Endodermal cell (in vitro differentiated cells): ENCODE results near the gene SEC16A. TPM values are rescaled to one million over a fixed set of nuclear protein-coding genes. Genes with fewer than 3 reads are reported as not detected.
A peak's percentile ranks its signal among the peaks of the same experiment; 100 is the strongest.

Source experiments
- DNase-seq: peaks from one replicate; pipeline ENCODE4 v3.0.0-alpha.2; 2017
- H3K27ac ChIP-seq: 2 replicates; pipeline ENCODE4 v1.5.1; 2013; ENCODE audit warnings: mild to moderate bottlenecking, low read depth, low read length, moderate library complexity
- H3K27me3 ChIP-seq: 2 replicates; pipeline ENCODE4 v1.6.1; 2013; ENCODE audit warnings: mild to moderate bottlenecking, low read length, moderate library complexity; ENCODE audit not compliant: insufficient read depth, control insufficient read depth, poor library complexity, severe bottlenecking
- H3K36me3 ChIP-seq: 2 replicates; pipeline ENCODE4 v1.7.0; 2013; ENCODE audit warnings: mild to moderate bottlenecking, low read length, moderate library complexity; ENCODE audit not compliant: control insufficient read depth, insufficient read depth
- H3K4me1 ChIP-seq: one replicate; pipeline ENCODE4 v1.7.0; 2013; ENCODE audit warnings: low read length; ENCODE audit not compliant: control insufficient read depth, insufficient read depth
- H3K4me3 ChIP-seq: 2 replicates; pipeline ENCODE4 v1.5.1; 2013; ENCODE audit warnings: mild to moderate bottlenecking, low read length, moderate library complexity
- H3K9ac ChIP-seq: 2 replicates; pipeline ENCODE4 v1.6.1; 2013; ENCODE audit warnings: mild to moderate bottlenecking, low read length, moderate library complexity; ENCODE audit not compliant: poor library complexity, severe bottlenecking; ENCODE audit errors: extremely low read depth
- H3K9me3 ChIP-seq: 2 replicates; pipeline ENCODE4 v1.6.1; 2013; ENCODE audit warnings: mild to moderate bottlenecking, low read length, moderate library complexity; ENCODE audit not compliant: control insufficient read depth
- H3K27ac Mint-ChIP-seq: 2 replicates; pipeline ENCODE4 v1.8.0; 2020; ENCODE audit warnings: mixed read lengths
- H3K27me3 Mint-ChIP-seq: 2 replicates; pipeline ENCODE4 v1.8.0; 2021; ENCODE audit warnings: mild to moderate bottlenecking, mixed read lengths; ENCODE audit not compliant: insufficient read depth
- H3K36me3 Mint-ChIP-seq: 2 replicates; pipeline ENCODE4 v1.8.0; 2020; ENCODE audit warnings: low read depth, mixed read lengths
- H3K4me1 Mint-ChIP-seq: 2 replicates; pipeline ENCODE4 v1.8.0; 2020; ENCODE audit warnings: mixed read lengths
- H3K4me3 Mint-ChIP-seq: 2 replicates; pipeline ENCODE4 v1.8.0; 2020; ENCODE audit warnings: mild to moderate bottlenecking, moderate library complexity, mixed read lengths
- H3K9me3 Mint-ChIP-seq: 2 replicates; pipeline ENCODE4 v1.8.0; 2020; ENCODE audit warnings: mild to moderate bottlenecking, mixed read lengths
- WGBS, 2 experiments: methylation state at CpG; one replicate each; pipeline versions ENCODE4 v1.1.5 to v1.1.7; 2013; ENCODE audit warnings: missing lambda C conversion rate in 2 of 2, mixed read lengths in 1 of 2; ENCODE audit not compliant: insufficient coverage in 1 of 2, insufficient read length in 1 of 2; 5-methylcytosine and 5-hydroxymethylcytosine counted together
- total RNA-seq, 2 donors: library from RNA; stranded (reverse); fragmentation: NEBNext Ultra II Directional in 1 of 2; extraction: Animal tissue kit (Norgen Biotek cat#: 25700) in 1 of 2; gene quantifications; 2 replicates in 1 of 2; 3 replicates in 1 of 2; pipeline ENCODE4 v1.2.1, GENCODE V29; 2021
- TF ChIP-seq, protein P1 (sequence below): fragments of 200-600 bp; sonication (generic); conservative IDR thresholded peaks from 2 replicates; pipeline ENCODE4 v1.5.0; 2021; ENCODE audit warnings: antibody characterized with exemption, mild to moderate bottlenecking

Gene SEC16A
- total RNA-seq, 2 donors from 2014 or later: 54.6 to 60.7 TPM

DNA sequence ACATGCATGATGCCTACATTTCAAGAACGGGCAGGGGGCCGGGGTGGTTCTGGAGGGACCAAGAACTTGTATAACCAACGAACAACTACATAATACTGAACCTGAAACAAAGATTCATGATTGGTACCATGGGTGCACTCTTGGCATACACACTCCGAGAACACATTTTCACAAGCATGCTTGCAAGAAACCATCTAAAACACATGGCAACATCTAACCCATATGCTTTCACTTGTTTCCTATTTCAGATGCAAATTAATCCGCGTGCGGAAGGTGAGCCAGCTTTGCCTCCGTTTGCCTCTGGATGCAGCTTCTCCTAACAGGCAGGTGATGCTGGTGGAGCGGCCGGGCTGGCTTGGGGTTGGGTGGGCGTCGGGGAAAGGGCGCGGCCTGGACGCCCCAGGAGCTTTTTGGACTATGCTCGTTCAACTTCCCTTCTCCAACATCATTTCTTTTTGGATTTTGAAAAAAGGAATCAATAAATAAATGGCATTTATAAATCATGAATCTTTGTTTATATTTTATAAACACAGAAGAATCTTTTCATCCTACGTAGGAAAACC, 12.5 kb upstream of the SEC16A start:
- no peak overlapping the region for H3K4me3 Mint-ChIP-seq
- peaks cover 5% of the 10 kb centered on the region for H3K27me3 Mint-ChIP-seq
- no peak overlapping the region for H3K27ac Mint-ChIP-seq
- H3K4me1 ChIP-seq: no peaks in the 10 kb centered on the region
- WGBS, 2 experiments: 92 to 95% methylated on average over 7 to 16 of the region's 17 CpGs
- no peaks in the 10 kb centered on the region for H3K4me1 Mint-ChIP-seq
- H3K27me3 ChIP-seq: no peaks in the 10 kb centered on the region
- no peak overlapping the region for H3K27ac ChIP-seq
- no peak overlapping the region for H3K4me3 ChIP-seq
- no peaks in the 10 kb centered on the region for H3K9me3 Mint-ChIP-seq
- no peaks in the 10 kb centered on the region for H3K36me3 ChIP-seq
- no peaks in the 10 kb centered on the region for H3K9me3 ChIP-seq
- no peak overlapping the region for H3K9ac ChIP-seq
- peaks cover 8% of the 10 kb centered on the region for H3K36me3 Mint-ChIP-seq
- no peak for DNase-seq
- TF ChIP-seq, protein P1, sequence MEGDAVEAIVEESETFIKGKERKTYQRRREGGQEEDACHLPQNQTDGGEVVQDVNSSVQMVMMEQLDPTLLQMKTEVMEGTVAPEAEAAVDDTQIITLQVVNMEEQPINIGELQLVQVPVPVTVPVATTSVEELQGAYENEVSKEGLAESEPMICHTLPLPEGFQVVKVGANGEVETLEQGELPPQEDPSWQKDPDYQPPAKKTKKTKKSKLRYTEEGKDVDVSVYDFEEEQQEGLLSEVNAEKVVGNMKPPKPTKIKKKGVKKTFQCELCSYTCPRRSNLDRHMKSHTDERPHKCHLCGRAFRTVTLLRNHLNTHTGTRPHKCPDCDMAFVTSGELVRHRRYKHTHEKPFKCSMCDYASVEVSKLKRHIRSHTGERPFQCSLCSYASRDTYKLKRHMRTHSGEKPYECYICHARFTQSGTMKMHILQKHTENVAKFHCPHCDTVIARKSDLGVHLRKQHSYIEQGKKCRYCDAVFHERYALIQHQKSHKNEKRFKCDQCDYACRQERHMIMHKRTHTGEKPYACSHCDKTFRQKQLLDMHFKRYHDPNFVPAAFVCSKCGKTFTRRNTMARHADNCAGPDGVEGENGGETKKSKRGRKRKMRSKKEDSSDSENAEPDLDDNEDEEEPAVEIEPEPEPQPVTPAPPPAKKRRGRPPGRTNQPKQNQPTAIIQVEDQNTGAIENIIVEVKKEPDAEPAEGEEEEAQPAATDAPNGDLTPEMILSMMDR: no peak

DNA sequence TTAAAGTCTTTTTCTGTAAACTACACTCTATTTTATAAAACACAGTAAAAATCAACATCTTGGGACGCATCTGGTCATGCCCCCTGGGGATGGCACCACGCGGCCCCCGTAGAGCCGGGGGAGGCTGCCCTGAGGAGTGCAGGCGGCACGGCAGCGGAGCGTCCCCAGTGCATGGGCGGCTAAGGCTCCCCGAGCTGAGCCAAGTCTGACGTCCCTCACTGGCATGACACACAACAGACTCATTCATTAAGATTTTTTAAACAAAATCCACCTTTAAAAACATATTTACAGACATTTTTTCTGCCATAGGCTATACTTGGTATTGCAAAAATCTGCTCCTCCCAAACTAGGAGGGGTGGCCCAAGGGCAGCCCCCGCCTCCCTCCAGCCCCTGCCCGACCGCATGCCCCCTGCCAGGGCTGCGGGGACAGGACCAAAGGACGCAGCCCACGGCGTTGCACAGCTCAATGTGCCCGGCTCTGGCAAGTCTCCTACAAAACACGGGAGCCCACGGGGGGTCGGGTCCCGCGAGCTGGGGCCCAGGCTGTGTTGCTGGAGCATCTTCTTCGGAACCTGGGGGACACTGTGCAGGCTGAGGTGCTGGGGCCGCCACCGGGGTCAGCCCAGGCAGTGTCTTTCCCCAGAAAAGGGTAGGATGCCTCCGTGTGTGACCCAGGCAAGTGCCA, 11.8 kb upstream of the SEC16A start:
- H3K4me3 Mint-ChIP-seq: no peak overlapping the region
- Histone ChIP-seq H3K27me3 (peaks cover 2% of the 10 kb centered on the region), H3K9me3 (no peaks in the 10 kb centered on the region), H3K4me3 (no peak overlapping the region), H3K9ac (no peak overlapping the region), H3K36me3 (no peaks in the 10 kb centered on the region), H3K4me1 (no peaks in the 10 kb centered on the region), H3K27ac (no peak overlapping the region)
- WGBS, 2 experiments: 95 to 98% methylated on average over 28 to 29 of the region's 29 CpGs
- no peak overlapping the region for H3K27ac Mint-ChIP-seq
- no peak for DNase-seq
- peaks cover 7% of the 10 kb centered on the region for H3K27me3 Mint-ChIP-seq
- TF ChIP-seq, protein P1: no peak
- no peaks in the 10 kb centered on the region for H3K9me3 Mint-ChIP-seq
- peaks cover 8% of the 10 kb centered on the region for H3K36me3 Mint-ChIP-seq
- no peaks in the 10 kb centered on the region for H3K4me1 Mint-ChIP-seq

DNA sequence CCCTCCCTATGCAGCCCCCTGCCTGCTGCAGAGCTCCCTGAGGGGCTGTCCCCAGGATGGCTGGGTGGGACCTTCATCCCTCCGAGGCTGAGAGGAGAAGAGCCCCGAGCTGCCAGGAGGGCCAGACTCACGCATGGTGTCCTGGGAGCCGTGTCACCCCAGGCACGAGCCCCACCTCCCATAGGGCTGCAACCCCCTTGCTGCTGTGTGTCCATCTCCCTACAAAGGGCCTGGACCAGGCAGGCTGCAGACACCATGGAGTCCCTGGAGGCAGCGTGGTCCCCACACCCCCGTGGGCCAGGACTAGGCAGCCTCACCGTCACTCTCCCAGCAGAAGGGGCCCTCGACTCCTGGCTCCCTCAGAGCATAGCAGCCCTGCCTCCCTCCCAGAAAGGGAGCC, 11.2 kb upstream of the SEC16A start:
- TF ChIP-seq, protein P1: no peak

More for the DNA sequence above, 11.2 kb upstream of the SEC16A start:
- Histone ChIP-seq H3K36me3 (no peaks in the 10 kb centered on the region), H3K4me3 (no peak overlapping the region), H3K27me3 (peaks cover 8% of the 10 kb centered on the region), H3K4me1 (no peaks in the 10 kb centered on the region), H3K27ac (peak overlapping the region; percentile 70), H3K9me3 (no peaks in the 10 kb centered on the region), H3K9ac (no peak overlapping the region)
- H3K36me3 Mint-ChIP-seq: peaks cover 6% of the 10 kb centered on the region
- peaks cover 11% of the 10 kb centered on the region for H3K27me3 Mint-ChIP-seq
- DNase-seq: no peak
- no peaks in the 10 kb centered on the region for H3K4me1 Mint-ChIP-seq
- WGBS, 2 experiments: 84 to 89% methylated on average over 5 to 9 of the region's 9 CpGs
- no peak overlapping the region for H3K27ac Mint-ChIP-seq
- H3K9me3 Mint-ChIP-seq: no peaks in the 10 kb centered on the region
- H3K4me3 Mint-ChIP-seq: no peak overlapping the region
